HuH-7 (cell line): ENCODE data around the gene SCARF2.
A peak's percentile ranks its signal among the peaks of the same experiment; 100 is the strongest.
"Not testable (repeated sequence)": the region's sequence is repeated elsewhere in the genome, so short reads cannot be mapped to it uniquely, and the experiment has no call there.

Experiments used
- DNase-seq: peaks from one replicate; pipeline ENCODE4 v3.0.0; 2011; ENCODE audit warnings: low spot score

Gene SCARF2

DNA sequence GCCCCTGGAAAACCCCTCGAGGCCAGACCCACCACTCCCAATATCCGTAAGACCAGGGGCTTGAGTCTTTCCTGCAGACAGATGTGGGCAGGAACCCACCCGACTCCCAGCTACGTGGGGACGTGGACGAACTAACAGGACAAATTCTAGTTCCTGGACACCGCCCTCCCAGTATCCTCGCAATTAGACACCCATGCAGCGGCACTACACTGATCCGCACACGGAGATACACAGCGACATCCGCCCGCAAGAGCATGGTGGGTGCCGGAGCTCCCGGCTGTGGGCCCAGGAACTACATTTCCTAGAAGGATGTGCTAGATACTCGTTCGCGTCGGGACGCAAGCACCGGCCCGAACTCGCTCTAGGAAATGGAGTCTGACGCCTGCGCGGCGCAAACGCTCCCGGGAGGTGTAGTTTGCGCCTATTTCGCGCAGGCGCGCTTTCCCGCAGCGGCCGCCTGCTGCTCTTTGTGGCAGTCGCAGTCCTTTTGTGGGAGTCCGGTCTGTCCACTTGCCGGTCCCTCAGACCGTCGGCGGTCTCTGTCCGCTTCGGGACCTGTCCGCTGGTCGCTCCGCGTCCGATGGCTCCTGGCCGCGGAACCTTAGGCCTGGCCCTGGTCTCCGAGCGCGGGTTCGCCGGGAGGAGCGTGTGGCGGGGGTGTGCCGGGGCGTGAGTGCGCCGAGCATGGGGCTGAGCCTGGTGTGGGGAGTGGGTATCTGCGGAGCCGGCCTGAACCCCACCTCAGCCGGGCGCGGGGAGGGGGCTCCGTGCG is 43.7 kb downstream of the SCARF2 start, which contains the start of gene ZNF74:
TSS of gene ZNF74 (plus strand) at position 447 of the 772 bp plus-strand sequence. CDS start 478 bp downstream, outside the sequence.
- DNase-seq: peak; percentile 78

DNA sequence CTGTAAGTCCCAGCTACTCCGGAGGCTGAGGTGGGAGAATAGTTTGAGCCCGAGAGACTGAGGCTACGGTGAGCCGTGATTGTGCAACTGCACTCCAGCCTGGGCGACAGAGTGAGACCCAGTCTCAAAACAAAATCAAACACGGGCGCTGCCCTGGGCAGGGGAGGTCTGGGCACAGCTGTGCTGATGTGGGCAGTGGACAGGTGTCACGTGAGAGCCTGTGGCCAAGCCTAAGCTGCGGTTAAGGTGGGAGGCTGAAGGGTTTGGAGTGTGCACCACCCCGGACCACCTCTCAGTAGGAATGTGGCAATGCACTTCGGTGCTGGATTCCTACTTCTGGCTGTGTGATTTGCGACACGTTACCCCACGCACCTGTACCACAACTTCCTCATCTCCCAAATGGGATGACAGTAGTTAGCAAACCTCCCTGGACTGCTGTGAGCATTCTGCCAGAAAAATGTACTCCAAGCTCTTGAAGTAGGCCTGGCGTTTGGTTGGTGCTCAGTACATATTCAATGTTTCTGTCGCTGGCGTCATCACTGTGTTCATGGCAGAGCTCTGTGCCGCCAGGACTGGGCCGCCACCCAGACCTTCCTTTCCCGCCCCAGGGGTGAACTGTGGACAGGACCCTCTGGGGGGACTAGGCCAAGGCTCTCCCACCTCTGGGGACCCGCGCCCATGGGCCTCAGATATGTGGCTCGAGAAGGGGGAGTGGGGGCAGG is 44.5 kb downstream of the SCARF2 start:
- no peak for DNase-seq

DNA sequence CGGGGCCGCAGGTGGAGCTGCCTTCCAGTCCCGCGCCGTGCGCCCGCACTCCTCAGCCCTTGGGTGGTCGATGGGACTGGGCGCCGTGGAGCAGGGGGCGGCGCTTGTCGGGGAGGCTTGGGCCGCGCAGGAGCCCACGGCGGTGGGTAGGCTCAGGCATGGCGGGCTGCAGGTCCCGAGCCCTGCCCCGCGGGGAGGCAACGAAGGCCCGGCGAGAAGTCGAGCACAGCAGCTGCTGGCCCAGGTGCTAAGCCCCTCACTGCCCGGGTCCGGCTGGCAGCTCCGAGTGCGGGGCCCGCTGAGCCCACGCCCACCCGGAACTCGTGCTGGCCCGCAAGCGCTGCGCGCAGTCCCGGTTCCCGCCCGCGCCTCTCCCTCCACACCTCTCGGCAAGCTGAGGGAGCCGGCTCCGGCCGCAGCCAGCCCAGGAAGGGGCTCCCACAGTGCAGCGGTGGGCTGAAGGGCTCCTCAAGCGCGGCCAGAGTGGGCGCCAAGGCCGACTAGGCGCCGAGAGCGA is 45.2 kb downstream of the SCARF2 start:
- not testable (repeated sequence) for DNase-seq

DNA sequence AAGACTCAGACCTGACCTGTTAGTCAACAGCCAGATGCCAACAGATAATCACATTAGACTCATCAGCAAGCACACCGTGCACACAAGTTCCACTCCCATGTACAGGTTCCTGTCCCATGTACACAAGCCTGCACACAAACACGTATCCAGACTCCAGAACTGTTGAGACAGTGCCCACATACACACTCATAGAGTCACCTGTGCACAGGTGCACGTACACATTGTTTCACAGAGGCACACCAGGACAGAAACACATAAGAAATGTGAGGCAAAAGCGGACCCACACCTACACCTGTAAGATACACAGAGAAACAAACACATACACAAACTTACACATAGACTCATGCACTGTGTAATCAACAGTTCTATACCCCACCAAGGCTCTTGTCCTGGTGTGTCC is 46.4 kb downstream of the SCARF2 start:
- DNase-seq: no peak

DNA sequence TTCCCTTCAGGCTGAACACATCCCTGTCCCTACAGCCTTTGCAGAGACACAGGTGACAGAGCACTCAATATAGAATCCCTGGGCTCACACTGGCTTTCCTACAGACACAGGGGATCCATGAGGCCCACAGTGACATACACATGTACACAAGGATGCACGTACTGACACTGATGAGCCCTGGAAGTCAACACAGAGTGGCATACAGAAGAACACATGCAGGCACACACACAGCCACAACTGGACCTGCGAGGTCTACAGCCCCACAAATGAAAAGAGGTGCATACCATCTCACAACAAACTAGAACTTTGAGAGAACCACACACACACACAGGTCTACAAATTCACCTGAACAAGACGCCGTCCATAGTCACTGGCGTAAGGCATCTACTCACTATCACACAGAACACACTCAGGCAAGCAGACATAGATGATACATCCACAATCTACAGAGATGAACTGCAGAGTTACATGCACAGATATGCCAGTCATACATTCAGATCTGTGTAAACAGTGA is 47.2 kb downstream of the SCARF2 start:
- no peak for DNase-seq

DNA sequence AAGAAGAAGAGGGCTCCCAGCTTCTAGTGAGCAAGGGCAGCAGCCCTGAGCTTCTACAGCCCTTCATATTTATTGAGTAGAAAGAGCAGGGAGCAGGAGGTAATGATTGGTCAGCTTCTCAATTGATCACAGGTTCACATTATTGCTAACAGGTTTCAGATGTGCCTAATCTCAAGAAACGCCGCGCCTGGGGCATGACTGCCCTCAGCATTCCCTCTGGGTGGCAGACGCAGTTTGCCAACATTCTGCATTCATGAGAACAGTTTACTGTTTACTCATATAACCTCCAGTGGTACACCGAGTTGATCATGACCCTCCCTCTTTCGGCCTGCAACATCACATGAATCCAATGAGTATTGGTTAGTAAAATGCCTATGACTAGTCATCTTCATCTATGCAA is 48.3 kb downstream of the SCARF2 start:
- DNase-seq: no peak

DNA sequence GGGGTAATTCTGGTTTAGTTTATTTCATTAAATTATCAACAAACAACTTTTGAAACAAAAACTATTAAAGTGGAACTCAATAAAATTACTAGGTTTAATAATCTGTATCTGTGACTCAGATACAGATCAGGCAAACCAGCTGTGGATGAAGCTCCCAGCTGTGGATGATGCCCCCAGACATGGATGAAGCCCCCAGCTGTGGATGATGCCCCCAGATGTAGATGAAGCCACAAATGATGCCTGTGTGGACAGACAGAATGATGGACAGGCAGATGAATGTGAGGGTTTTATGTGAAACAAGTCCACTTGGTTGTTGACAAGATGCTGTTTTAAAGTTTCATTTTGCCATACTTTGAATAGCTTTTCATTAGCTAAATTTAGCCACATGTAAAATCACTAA is 49.4 kb downstream of the SCARF2 start:
- DNase-seq: no peak

DNA sequence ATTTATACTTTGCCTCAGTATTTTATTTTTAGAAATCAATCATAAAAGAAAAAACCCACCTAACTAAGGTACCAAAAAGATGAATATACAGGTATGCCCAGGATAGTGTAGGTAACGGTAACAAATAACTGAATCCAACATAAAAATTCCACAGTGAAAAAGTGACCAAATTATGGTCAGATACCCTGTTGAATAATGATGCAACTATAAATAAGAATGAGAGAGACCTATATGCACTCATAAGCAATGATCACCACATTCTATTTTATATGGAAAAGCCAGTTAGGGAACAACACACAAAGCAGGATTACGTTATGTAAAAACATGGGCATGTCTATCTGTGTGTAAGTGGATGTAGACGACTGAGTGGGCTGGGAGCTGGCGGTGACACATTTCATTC is 50.7 kb downstream of the SCARF2 start:
- no peak for DNase-seq

DNA sequence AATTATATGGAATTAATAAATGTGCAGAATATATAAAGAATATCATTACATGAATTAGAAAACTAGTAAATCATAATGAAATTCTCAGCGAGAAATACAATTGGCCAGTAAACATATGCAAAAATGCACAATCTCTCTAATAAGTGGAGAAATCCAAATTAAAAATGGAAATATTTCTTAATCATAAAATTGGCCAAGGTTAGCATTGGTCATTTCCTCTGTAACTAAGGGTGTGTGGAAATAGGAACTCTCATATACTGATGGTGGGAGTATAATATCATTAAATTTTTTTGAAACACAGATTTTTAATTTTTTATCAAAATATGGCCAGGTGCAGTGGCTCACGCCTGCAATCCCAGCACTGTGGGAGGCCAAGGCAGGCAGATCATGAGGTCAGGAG is 51.3 kb downstream of the SCARF2 start:
- no peak for DNase-seq

DNA sequence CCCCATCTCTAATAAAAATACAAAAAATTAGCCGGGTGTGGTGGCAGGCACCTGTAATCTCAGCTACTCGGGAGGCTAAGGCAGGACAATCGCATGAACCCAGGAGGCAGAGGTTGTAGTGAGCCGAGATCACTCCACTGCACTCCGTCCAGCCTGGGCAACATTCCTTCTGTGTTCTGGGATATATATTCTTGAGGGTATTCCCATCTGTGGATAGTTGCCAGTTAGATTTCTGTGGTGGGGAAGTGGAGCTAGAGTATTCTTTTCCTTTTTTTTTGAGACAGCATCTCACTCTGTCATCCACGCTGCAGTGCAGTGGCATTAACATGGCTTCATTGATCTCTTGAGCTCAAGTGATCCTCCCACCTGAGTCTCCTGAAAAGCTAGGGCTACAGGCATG is 52.8 kb downstream of the SCARF2 start:
- no peak for DNase-seq

DNA sequence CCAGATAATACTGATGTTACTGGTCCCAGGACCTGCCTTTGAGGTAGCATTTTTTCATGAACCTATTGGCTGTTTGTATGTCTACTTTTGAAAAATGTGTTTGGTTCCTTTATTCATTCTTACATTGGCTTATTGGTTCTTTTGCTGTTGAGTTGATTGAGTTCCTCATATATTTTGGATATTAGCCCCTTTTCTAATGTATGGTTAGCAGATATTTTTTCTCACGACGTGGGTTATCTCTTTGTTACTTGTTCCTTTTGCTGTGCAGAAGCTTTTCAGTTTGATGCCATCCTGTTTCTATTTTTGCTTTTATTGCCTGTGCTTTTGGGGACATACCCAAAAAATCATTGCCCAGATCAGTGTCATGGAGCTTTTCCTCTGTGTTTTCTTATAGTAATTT is 53.5 kb downstream of the SCARF2 start:
- DNase-seq: no peak

DNA sequence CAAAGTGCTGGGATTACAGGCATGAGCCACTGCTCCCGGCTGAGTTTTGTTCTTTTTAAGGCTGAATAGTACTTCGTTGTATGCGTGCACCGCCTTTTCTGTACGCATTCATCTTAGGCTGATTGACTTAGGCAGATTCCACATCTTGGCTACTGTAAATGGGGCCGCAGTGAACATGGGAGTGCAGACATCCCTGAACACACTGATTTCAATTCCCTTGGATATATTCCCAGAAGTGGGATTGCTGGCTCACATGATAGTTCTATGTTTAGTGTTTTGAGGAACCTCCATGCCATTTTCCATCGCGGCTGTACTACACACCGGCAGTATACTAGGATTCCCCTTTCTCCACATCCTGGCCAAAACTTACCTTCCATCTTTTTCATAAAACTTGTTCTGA is 54.1 kb downstream of the SCARF2 start:
- DNase-seq: no peak

DNA sequence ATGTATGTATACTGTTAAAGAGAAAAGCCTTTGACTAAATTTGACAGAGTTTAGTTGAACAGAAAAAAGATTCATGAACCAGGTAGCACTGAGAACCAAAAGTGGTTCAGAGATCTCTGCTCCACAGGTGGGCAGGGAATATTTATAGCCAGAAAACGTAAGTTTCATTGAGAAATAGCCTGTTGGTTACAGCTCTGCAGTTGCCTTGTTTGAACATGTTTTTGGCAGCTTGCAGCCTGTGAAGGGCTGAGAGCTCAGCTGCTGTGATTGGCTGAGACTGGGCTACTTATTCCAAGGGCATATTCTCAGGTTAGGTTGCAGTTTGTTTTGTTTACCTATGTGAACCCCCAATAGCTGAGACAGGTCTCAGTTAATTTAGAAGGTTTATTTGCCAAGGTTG is 57.1 kb downstream of the SCARF2 start:
- no peak for DNase-seq

DNA sequence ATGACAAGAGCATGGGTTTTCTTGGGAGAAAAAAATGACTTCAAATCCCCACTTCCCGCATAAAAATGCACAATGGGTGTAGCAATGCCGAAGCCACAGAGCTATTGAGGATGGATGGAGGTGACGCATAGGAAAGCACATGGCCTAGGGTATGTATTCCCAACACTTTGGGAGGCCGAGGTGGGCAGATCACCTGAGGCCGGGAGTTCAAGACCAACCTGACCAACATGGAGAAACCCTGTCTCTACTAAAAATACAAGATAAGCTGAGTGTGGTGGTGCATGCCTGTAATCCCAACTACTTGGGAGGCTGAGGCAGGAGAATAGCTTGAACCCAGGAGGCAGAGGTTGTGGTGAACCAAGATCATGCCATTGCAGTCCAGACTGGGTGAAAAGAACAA is 58.9 kb downstream of the SCARF2 start:
- DNase-seq: not testable (repeated sequence)

DNA sequence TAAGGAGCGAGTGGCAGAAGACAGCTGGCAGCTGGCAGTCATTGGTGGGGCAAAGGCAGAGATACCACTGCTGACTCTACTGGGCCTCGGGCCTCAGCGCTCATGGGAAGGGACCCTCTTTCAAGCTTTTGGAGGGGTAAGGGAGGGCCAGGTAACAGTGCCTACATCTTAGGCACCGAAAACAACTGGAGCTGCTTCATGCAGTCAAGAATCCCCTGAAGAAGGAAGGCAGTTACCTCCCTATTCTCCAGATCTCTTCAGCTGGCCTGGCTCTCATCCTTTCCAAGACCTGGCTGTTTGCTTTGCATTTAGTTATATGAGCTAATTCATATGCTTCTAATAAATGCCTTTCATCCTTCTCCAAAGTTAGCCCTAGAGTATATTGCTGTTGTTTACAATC is 59.5 kb downstream of the SCARF2 start:
- DNase-seq: no peak

DNA sequence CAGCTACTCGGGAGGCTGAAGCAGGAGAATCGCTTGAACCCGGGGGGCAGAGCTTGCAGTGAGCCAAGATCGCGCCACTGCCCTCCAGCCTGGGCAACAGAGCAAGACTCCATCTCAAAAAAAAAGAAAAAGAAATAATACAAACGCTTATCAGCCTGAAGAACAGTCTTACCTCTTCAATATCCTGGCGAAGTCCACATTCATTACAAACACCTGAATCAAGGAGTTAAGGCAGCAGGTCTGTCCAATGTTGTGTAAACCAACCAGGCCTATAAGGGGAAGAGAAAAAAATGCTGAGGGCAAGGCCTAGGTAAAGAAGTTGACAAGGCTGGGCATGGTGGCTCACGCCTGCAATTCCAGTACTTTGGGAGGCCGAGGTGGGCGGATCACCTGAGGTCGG is 60.6 kb downstream of the SCARF2 start:
- DNase-seq: not testable (repeated sequence)

DNA sequence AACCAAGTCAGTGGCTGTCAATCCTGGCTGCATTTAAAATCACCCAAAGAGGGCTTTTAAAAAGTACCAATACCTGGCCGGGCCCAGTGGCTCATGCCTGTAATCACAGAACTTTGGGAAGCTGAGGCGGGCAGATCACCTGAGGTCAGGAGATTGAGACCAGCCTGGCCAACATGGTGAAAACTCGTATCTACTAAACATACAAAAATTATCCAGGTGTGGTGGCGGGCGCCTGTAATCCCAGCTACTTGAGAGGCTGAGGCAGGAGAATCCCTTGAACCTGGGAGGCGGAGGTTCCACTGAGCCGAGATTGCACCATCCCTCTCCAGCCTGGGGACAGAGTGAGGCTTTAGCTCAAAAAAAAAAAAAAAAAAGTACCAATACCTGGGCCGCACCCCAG is 61.3 kb downstream of the SCARF2 start:
- DNase-seq: not testable (repeated sequence)
